ENCODE measurements around the gene GATAD2B.

GATAD2B gene

DNA sequence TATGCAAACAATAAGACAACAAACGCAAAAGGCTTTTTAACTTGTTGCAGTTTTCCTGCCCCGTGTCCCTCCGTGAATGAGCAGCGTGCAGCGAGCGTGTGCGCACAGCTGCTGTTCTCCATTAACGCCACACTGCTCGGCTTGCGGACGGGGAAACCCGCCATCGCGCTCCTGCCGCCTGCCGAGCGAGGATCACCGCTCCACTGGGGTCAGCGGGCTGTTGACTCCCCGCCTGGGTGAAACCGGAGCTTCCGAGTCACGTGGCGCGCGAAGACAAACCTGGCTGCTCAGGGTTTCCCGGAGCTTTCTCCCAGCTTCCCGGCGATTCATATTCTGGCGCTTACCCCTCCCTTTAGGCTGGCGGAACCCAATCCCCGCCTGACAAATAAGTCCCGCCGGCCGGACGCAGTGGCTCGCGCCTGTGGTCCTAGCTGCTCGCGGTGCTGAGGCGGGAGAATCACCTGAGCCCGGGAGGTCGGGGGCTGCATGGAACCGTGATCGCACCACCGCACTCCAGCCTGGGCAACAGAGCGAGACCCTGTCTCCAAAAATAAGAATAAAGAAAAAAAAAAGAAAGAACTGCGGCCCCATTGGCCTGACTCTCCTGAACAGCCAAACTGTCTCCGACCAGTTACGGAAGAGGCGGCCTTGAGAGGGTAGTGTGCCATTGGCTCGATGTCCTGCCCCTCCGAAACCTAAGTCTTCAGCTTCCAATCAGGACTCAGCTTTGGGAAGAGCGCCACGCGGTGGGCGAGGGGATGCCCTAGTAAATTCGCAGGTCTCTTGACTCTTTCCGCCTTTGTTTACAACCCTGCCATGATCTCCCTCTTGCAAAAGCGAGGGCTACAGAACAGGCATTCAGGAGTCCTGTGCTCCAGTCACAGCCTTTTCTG lies 44.6 kb upstream of the GATAD2B start, which contains the start of gene CREB3L4:
Gene CREB3L4 (plus strand): TSS at position 796 of the 893 bp plus-strand sequence. CDS start 624 bp downstream, outside the sequence.
- DNase-seq (ENCODE audit: low spot score) = peak; percentile 91
- TF ChIP-seq, protein P1, sequence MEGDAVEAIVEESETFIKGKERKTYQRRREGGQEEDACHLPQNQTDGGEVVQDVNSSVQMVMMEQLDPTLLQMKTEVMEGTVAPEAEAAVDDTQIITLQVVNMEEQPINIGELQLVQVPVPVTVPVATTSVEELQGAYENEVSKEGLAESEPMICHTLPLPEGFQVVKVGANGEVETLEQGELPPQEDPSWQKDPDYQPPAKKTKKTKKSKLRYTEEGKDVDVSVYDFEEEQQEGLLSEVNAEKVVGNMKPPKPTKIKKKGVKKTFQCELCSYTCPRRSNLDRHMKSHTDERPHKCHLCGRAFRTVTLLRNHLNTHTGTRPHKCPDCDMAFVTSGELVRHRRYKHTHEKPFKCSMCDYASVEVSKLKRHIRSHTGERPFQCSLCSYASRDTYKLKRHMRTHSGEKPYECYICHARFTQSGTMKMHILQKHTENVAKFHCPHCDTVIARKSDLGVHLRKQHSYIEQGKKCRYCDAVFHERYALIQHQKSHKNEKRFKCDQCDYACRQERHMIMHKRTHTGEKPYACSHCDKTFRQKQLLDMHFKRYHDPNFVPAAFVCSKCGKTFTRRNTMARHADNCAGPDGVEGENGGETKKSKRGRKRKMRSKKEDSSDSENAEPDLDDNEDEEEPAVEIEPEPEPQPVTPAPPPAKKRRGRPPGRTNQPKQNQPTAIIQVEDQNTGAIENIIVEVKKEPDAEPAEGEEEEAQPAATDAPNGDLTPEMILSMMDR (conservative IDR thresholded peaks at IDR 0.05; ENCODE audit: low read depth) = peak; percentile 54
- H3K27ac ChIP-seq = peak within 1 kb of the TSS; percentile 98
- ChIA-PET POLR2A (ENCODE audit: low non-redundant PET) (interaction anchor here (0.6 to 2.4 kb wide), 8 partner anchors 10 to 415 kb away, joined by 3 to 16 read pairs (median 3); partner anchors contain the start of genes DENND4B, JTB, RAB13 and RPS27), CTCF (interaction anchor here (0.5 to 1.8 kb wide), 6 partner anchors 9 to 21 kb away, joined by 3 to 8 read pairs (median 4); partner anchors contain the start of genes CRTC2, DENND4B and RAB13)

DNA sequence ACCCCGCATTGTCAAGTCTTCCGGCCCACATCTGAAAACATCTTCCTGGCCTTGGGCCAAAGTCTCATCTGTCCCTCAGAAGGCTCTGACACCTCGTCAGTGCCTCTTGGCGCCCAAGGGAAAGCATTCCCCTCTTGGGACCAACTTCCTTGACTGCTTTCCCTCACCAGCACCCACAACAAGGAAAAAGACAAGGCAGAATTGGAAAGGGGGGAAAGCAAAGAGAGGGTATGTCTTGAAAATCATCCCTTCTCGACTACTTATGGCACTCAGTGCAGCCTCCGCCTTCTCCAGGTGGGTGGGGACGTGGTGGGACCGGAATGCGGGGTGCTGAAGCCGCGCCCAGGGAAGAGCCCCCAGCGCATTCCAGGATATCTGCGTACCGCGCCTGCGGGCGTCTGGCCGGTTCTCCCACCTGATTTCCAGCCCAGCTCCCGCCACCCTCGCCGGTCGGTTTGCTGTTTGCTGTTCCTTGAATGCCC lies 41.1 kb upstream of the GATAD2B start:
- TF ChIP-seq, protein P1 (conservative IDR thresholded peaks at IDR 0.05; ENCODE audit: low read depth) = no peak
- DNase-seq (ENCODE audit: low spot score) = peak; percentile 77
- CTCF ChIA-PET = no interaction called here
- POLR2A ChIA-PET (ENCODE audit: low non-redundant PET) = interaction anchor here (0.5 to 0.6 kb wide), 4 partner anchors 28 to 414 kb away, joined by 3 to 10 read pairs (median 4); partner anchors contain the start of gene ILF2
- H3K27ac ChIP-seq = peak overlapping the region; percentile 98

DNA sequence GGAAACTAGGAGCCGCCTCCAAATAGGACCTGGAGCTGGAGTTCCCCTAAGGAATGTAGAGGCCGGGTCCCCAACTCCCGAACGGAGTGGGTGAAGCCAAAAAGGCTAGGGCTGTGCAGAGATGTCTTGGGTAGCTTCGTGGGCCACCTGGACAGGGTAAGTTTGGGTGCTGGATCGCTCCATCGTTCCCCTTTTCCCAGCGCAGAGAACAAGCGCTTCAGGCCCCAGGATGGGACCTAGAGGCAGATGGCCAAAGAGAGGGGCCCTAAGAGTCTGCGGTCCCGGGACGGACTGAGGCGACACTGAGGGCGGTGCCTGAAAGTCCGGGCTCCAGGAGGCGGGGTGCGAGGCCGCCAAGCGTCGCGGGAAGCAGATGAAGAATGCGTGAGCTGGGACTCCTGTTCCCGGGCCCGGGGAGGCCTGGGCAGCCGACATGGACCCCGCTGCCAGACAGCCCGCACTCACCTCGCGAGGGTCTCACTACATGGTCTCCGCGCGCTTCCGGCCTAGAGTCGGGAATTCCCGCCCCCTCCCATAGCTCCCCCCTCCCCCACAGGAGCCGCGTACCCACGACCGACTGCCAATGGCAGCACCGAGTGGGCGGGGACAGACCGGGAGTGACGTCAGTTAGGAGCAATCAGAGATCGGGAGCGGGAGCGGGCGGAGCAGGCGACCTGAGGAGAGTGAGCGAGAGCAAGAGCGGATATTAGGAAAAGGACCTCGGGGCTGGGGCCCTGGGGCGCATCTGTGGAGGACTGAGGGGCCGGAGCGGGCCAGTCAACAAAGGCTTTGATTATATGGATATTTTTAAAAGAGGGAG lies 40.5 kb upstream of the GATAD2B start, which contains the start of gene SLC39A1:
Gene SLC39A1 (minus strand): TSS at position 508 of the 820 bp plus-strand sequence. CDS start 822 bp downstream, outside the sequence.
- POLR2A ChIA-PET (ENCODE audit: low non-redundant PET) = interaction anchor here (0.5 to 1.3 kb wide), 7 partner anchors 23 to 413 kb away, joined by 3 to 10 read pairs (median 4); partner anchors contain the start of genes ILF2 and RAB13
- CTCF ChIA-PET = interaction anchor here (0.7 to 1.9 kb wide), 2 partner anchors 17 to 143 kb away, joined by 3 to 5 read pairs; partner anchors contain the start of gene DENND4B
- TF ChIP-seq, protein P1 (conservative IDR thresholded peaks at IDR 0.05; ENCODE audit: low read depth) = no peak
- peak within 1 kb of the TSS; percentile 98 for H3K27ac ChIP-seq
- DNase-seq (ENCODE audit: low spot score) = peak; percentile 94

DNA sequence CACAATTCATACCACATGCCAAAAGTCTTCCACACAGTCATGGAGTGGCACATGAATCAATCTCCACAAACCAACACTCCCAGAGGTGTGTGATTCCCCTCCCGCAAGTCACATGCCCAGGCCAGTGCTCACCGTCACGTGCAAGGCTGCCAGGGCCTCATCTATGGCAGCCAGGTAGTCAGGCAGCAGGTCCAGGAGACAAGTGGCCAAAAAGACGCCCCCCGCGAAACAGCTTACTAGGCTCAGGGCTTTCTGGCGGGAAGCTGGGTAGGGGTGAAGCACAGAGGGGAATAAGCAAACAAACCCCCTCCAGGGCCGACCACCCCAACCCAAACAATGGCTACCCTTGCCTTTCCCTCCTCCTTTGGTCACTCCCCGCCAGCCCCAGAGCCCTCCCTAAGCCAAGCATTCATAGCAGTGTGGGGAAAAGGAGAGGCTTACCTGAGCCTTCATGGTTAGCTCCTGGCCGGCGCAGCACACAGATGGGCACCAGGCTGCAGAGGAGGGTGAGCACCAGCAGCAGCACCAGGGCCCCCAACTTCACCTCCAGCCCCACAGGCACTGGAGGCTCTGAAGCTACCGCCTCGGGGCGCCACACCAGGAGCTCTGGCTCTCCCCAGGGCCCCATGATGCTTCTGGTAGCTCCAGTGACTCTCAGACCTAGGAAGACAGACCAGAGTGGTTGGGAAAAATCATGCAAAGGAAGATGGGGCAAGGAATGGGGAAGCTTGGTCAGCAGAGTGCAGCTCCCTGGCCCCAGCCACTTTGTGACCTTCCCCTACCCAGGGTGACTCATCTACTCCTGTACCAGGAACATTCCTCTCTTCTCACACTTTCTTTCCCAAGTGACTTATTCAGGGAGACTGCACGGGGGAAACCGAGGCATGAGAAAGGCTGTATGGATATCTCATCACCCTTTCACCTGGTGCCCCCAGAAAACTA lies 39.6 kb upstream of the GATAD2B start:
- DNase-seq (ENCODE audit: low spot score) = no peak
- ChIA-PET POLR2A (ENCODE audit: low non-redundant PET) (interaction anchor here (0.5 to 1.3 kb wide), 2 partner anchors 24 to 261 kb away, joined by 3 to 4 read pairs; partner anchors contain the start of gene RAB13), CTCF (interaction anchor here (0.7 to 1.9 kb wide), 4 partner anchors 16 to 142 kb away, joined by 3 to 5 read pairs (median 4); partner anchors contain the start of genes DENND4B and RAB13)
- peak overlapping the region; percentile 98 for H3K27ac ChIP-seq
- TF ChIP-seq, protein P1 (conservative IDR thresholded peaks at IDR 0.05; ENCODE audit: low read depth) = no peak

DNA sequence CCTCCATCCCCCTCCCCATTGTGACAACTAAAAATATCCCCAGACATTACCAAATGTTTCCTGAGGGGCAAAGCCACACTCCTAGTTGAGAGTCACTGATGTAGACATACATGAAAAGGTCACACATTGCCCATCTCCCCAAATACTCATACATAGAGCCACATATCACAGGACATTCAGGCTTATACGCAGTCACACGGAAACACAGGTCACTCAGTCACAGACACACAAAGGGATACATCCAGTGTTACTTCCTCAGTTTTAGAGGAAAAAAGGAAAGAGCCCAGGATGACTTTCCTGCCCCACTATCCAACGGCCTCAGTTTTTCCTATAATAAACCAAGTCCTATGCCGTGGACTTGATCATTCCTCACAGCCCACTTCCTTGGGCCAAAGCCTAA lies 38.6 kb upstream of the GATAD2B start:
- no peak overlapping the region for H3K27ac ChIP-seq
- POLR2A ChIA-PET (ENCODE audit: low non-redundant PET) = no interaction called here
- DNase-seq (ENCODE audit: low spot score) = no peak
- TF ChIP-seq, protein P1 (conservative IDR thresholded peaks at IDR 0.05; ENCODE audit: low read depth) = no peak
- CTCF ChIA-PET = interaction anchor here (0.6 to 0.7 kb wide), 2 partner anchors 19 to 123 kb away, joined by 4 to 5 read pairs; no protein-coding TSS in a partner anchor

Data from RWPE1 (cell line).